Sigmoid colon (tissue), 4 donors: Measurements from ENCODE around the gene SETDB2.

ENCODE experiments used
- POLR2A ChIP-seq, 2 donors: fragments of 450-650 bp; IDR thresholded peaks; one replicate each; pipeline ENCODE4 v1.6.1; 2016; ENCODE audit warnings: antibody characterized with exemption in 2 of 2, mild to moderate bottlenecking in 2 of 2, moderate library complexity in 2 of 2
- POLR2AphosphoS5 ChIP-seq, 4 donors: sonication (generic); formaldehyde crosslinking; IDR thresholded peaks; one replicate each; pipeline ENCODE4 v1.6.1; 2017; ENCODE audit warnings: antibody characterized with exemption in 4 of 4
- TF ChIP-seq, protein P1 (sequence below), 4 experiments: fragments of 450-650 bp in 3 of 4; fragments of 200-600 bp in 1 of 4; IDR thresholded peaks; one replicate each; pipeline ENCODE4 v1.5.1; 2016 to 2019; ENCODE audit warnings: antibody characterized with exemption in 4 of 4, mild to moderate bottlenecking in 3 of 4, moderate library complexity in 2 of 4

- TF ChIP-seq POLR2A (IDR thresholded peaks at IDR 0.05) = no peak
- TF ChIP-seq, protein P1, sequence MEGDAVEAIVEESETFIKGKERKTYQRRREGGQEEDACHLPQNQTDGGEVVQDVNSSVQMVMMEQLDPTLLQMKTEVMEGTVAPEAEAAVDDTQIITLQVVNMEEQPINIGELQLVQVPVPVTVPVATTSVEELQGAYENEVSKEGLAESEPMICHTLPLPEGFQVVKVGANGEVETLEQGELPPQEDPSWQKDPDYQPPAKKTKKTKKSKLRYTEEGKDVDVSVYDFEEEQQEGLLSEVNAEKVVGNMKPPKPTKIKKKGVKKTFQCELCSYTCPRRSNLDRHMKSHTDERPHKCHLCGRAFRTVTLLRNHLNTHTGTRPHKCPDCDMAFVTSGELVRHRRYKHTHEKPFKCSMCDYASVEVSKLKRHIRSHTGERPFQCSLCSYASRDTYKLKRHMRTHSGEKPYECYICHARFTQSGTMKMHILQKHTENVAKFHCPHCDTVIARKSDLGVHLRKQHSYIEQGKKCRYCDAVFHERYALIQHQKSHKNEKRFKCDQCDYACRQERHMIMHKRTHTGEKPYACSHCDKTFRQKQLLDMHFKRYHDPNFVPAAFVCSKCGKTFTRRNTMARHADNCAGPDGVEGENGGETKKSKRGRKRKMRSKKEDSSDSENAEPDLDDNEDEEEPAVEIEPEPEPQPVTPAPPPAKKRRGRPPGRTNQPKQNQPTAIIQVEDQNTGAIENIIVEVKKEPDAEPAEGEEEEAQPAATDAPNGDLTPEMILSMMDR (IDR thresholded peaks at IDR 0.05) = no peak
- no peak for TF ChIP-seq POLR2AphosphoS5 (IDR thresholded peaks at IDR 0.05)
These were observed 2.4 kb downstream of the SETDB2 start for GRCh38 chr13:49446473-49446872.
